ENCODE measurements around the gene CDH12. TPM values are rescaled to one million over a fixed set of nuclear protein-coding genes. Genes with fewer than 3 reads are reported as not detected.

Gene CDH12
- total and polyA plus RNA-seq, 2 donors (not counting 3 experiments of a cell fraction or from before 2014, with no cell fraction given): 0.03 TPM; not detected in 1

- H3K27ac ChIP-seq (ENCODE audit: insufficient read depth, low read depth, low read length): no peak overlapping the region
- no peaks in the 10 kb centered on the region for H4K20me1 ChIP-seq (replicated peaks; ENCODE audit: control insufficient read depth, extremely low read depth, insufficient read depth, low read length)
- H3K9me1 ChIP-seq (replicated peaks; ENCODE audit: control insufficient read depth, extremely low read depth, insufficient read depth, low read length): no peaks in the 10 kb centered on the region
- intact Hi-C loops (cut with micrococcal nuclease) (no loop called here), dilution Hi-C loops (cut with MboI; ENCODE audit: extremely low pct_ligation_motif_present, low sequenced_read_pairs) (no loop called here)
- ChIA-PET POLR2A (no interaction called here), CTCF (no interaction called here)
- no peaks in the 10 kb centered on the region for H3K4me1 ChIP-seq (ENCODE audit: control insufficient read depth, extremely low read depth, insufficient read depth, low read length)
- no peaks in the 10 kb centered on the region for H3K27me3 ChIP-seq (ENCODE audit: control insufficient read depth in 2 of 2, insufficient read depth in 2 of 2, low read length in 2 of 2)
- H3K36me3 ChIP-seq (ENCODE audit: control insufficient read depth in 2 of 2, extremely low read depth in 1 of 2, insufficient read depth in 2 of 2, low read length in 2 of 2): no peaks in the 10 kb centered on the region
- no peak for TF ChIP-seq FOS (IDR thresholded peaks at IDR 0.05; ENCODE audit: borderline replicate concordance, insufficient read depth, low read length)
- no peak for TF ChIP-seq JUN (IDR thresholded peaks at IDR 0.05; ENCODE audit: borderline replicate concordance, insufficient read depth, insufficient read length, low read depth)
- no peak for TF ChIP-seq GATA2 (IDR thresholded peaks at IDR 0.05; ENCODE audit: insufficient read depth, insufficient read length, low read depth, low read length)
- TF ChIP-seq EZH2 (IDR thresholded peaks at IDR 0.05; ENCODE audit: borderline replicate concordance, low read depth, low read length, severe bottlenecking): no peak
- TF ChIP-seq, protein P1, sequence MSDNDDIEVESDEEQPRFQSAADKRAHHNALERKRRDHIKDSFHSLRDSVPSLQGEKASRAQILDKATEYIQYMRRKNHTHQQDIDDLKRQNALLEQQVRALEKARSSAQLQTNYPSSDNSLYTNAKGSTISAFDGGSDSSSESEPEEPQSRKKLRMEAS (IDR thresholded peaks at IDR 0.05; ENCODE audit: insufficient read depth, insufficient read length): no peak
- no peak for TF ChIP-seq MYC (IDR thresholded peaks at IDR 0.05; ENCODE audit: low read depth, low read length)
- no peak for TF ChIP-seq POLR2A (IDR thresholded peaks at IDR 0.05; ENCODE audit: low read depth, low read length)
- no peak for TF ChIP-seq POLR2AphosphoS5 (IDR thresholded peaks at IDR 0.05; ENCODE audit: insufficient read depth, low read depth, low read length)
- TF ChIP-seq CTCF (IDR thresholded peaks at IDR 0.05; ENCODE audit: extremely low read depth in 1 of 2, insufficient read depth in 1 of 2, low read depth in 1 of 2, low read length in 2 of 2): no peak
- H3K79me2 ChIP-seq (ENCODE audit: control insufficient read depth, insufficient read depth, low read length): no peaks in the 10 kb centered on the region
- no peak overlapping the region for H2AFZ ChIP-seq (ENCODE audit: low read depth, low read length)
- FAIRE-seq: no peak
- DNase-seq (ENCODE audit: low read depth, low spot score): no peak
- BruUV-seq (replicated peaks): no TSS peak
- no peak overlapping the region for H3K4me3 ChIP-seq (replicated peaks in 1 of 3; ENCODE audit: insufficient read depth in 1 of 3, low read depth in 1 of 3, low read length in 3 of 3)
- no peak overlapping the region for H3K9ac ChIP-seq (replicated peaks; ENCODE audit: extremely low read depth, insufficient read depth, low read length)
- H3K4me2 ChIP-seq (ENCODE audit: insufficient read depth, low read length): no peak overlapping the region
- H3K9me3 ChIP-seq (replicated peaks; ENCODE audit: control insufficient read depth, insufficient read depth, low read length): no peaks in the 10 kb centered on the region
These were observed 160.0 kb downstream of the CDH12 start for GRCh38 chr5:22693121-22693520.

All from endothelial cell of umbilical vein (primary cell).